A549 (cell line): Measurements from ENCODE around the gene SLC38A2. TPM values are rescaled to one million over a fixed set of nuclear protein-coding genes. Genes with fewer than 3 reads are reported as not detected.

Source experiments
- ATAC-seq, 2 experiments: fragments of 200-7000 bp in 1 of 2; fragments of >200 bp in 1 of 2; cut with Nextera tagmentation in 1 of 2; cut with Tn5 transposase in 1 of 2; 3 replicates each; pipeline versions ENCODE4 v1.8.0 to v1.9.1; 2018 to 2020; ENCODE audit warnings: mild to moderate bottlenecking in 1 of 2, moderate library complexity in 1 of 2
- CTCF ChIA-PET: fragments of 300-600 bp; sonication (Branson Sonifier 250); formaldehyde crosslinking; extraction: SDS; loops from one replicate; lab custom pipeline; 2021; ENCODE audit warnings: antibody characterized with exemption, inconsistent platforms; lab: Yijun Ruan, JAX
- POLR2A ChIA-PET: fragments of 350-600 bp; formaldehyde crosslinking; extraction: SDS; loops from one replicate; lab custom pipeline; 2021; ENCODE audit warnings: antibody characterized with exemption, inconsistent platforms; lab: Yijun Ruan, JAX
- DNase-seq, 2 experiments: peaks; one replicate each; pipeline versions ENCODE4 v3.0.0 to v3.0.0-alpha.2; 2011 to 2016; ENCODE audit warnings: low read depth in 1 of 2, low spot score in 1 of 2
- FAIRE-seq: peaks from 2 replicates; lab custom pipeline; 2011; peaks lifted over from hg19 to GRCh38; lab: Jason Lieb, UNC
- H3K27ac ChIP-seq, 2 experiments: fragments of >200 bp; sonication (Bioruptor Twin); formaldehyde crosslinking; 3 replicates each; pipeline ENCODE4 v1.5.1; 2016 to 2017
- H3K4me1 ChIP-seq: fragments of >200 bp; sonication (Bioruptor Twin); formaldehyde crosslinking; 3 replicates; pipeline ENCODE4 v1.6.1; 2016
- H3K4me2 ChIP-seq: fragments of >200 bp; sonication (Bioruptor Twin); formaldehyde crosslinking; 3 replicates; pipeline ENCODE4 v1.6.1; 2016
- H3K4me3 ChIP-seq: fragments of >200 bp; sonication (Bioruptor Twin); formaldehyde crosslinking; 3 replicates; pipeline ENCODE4 v1.5.1; 2016
- H3K9me3 ChIP-seq: fragments of >200 bp; sonication (Bioruptor Twin); formaldehyde crosslinking; 3 replicates; pipeline ENCODE4 v1.6.1; 2016
- CBX8 ChIP-seq: fragments of 200-600 bp; sonication (generic); IDR thresholded peaks from 2 replicates; pipeline ENCODE4 v1.6.1; 2016
- E2F6 ChIP-seq: IDR thresholded peaks from 2 replicates; pipeline ENCODE4 v1.6.1; 2012; ENCODE audit warnings: low read depth, borderline replicate concordance
- EHF ChIP-seq: fragments of 250-450 bp; sonication (Bioruptor Pico); IDR thresholded peaks from 2 replicates; pipeline ENCODE4 v1.5.0; 2020; ENCODE audit warnings: mild to moderate bottlenecking
- HOXA7 ChIP-seq: fragments of 250-450 bp; sonication (Bioruptor Pico); IDR thresholded peaks from 2 replicates; pipeline ENCODE4 v1.5.0; 2020; ENCODE audit warnings: mild to moderate bottlenecking, moderate library complexity
- JUNB ChIP-seq: fragments of >200 bp; sonication (Bioruptor Twin); formaldehyde crosslinking; IDR thresholded peaks from 2 replicates; pipeline ENCODE4 v1.6.1; 2016
- MAX ChIP-seq: IDR thresholded peaks from 2 replicates; pipeline ENCODE4 v1.6.1; 2012
- MYC ChIP-seq: IDR thresholded peaks from 2 replicates; pipeline ENCODE4 v1.6.1; 2012; ENCODE audit warnings: mild to moderate bottlenecking, inconsistent platforms, low read length, improper control_type of control experiment, borderline replicate concordance
- NFE2L2 ChIP-seq: fragments of 150-350 bp; conservative IDR thresholded peaks from 2 replicates; pipeline ENCODE4 v1.6.1; 2014; ENCODE audit warnings: low read length
- NPAS2 ChIP-seq: fragments of 250-450 bp; sonication (Bioruptor Pico); IDR thresholded peaks from 2 replicates; pipeline ENCODE4 v1.8.0; 2022; ENCODE audit warnings: mild to moderate bottlenecking, moderate library complexity, borderline replicate concordance
- PHF8 ChIP-seq: fragments of 200-600 bp; sonication (generic); IDR thresholded peaks from 2 replicates; pipeline ENCODE4 v1.6.1; 2016; ENCODE audit warnings: low read depth, mild to moderate bottlenecking, antibody characterized with exemption, moderate library complexity, borderline replicate concordance
- POLR2AphosphoS2 ChIP-seq: conservative IDR thresholded peaks from 2 replicates; pipeline ENCODE4 v1.6.1; 2012; ENCODE audit warnings: low read length, improper control_type of control experiment, inconsistent platforms
- RAD21 ChIP-seq, 2 experiments: fragments of >200 bp in 1 of 2; sonication (Bioruptor Twin) in 1 of 2; formaldehyde crosslinking in 1 of 2; IDR thresholded peaks in 1 of 2; conservative IDR thresholded peaks in 1 of 2; 2 replicates in 1 of 2; 3 replicates in 1 of 2; pipeline ENCODE4 v1.6.1; 2012 to 2018; ENCODE audit warnings: inconsistent platforms in 1 of 2
- RCOR1 ChIP-seq: fragments of 150-350 bp; IDR thresholded peaks from 2 replicates; pipeline ENCODE4 v1.6.1; 2014; ENCODE audit warnings: antibody characterized with exemption, low read length, low read depth
- SMC3 ChIP-seq: fragments of >200 bp; sonication (Bioruptor Twin); formaldehyde crosslinking; IDR thresholded peaks from 3 replicates; pipeline ENCODE4 v1.6.1; 2018; ENCODE audit warnings: inconsistent platforms
- SREBF2 ChIP-seq: fragments of 450-650 bp; IDR thresholded peaks from 2 replicates; pipeline ENCODE4 v1.6.1; 2014; ENCODE audit warnings: mild to moderate bottlenecking, moderate library complexity
- TP53 ChIP-seq: fragments of 250-450 bp; sonication (Bioruptor Pico); IDR thresholded peaks from 2 replicates; pipeline ENCODE4 v1.5.0; 2021; ENCODE audit warnings: mild to moderate bottlenecking, moderate library complexity
- WGBS: methylation state at CpG from one replicate; pipeline ENCODE4 v1.1.6; 2017; ENCODE audit errors: missing lambda C conversion rate; 5-methylcytosine and 5-hydroxymethylcytosine counted together
- polyA plus RNA-seq, 4 experiments: library from polyadenylated mRNA; depleted of rRNA in 3 of 4; stranded (reverse); fragments of >200 nt; fragmentation: RNase III in 1 of 4; extraction: RNeasy Plus Mini Kit Qiagen cat#74134 plus additional on column Dnase treatment in 1 of 4; gene quantifications; 2 replicates in 3 of 4; 3 replicates in 1 of 4; pipeline ENCODE4 v1.2.3, GENCODE V29; 2011 to 2017

The SLC38A2 gene
- polyA plus RNA-seq, 2 of the 4 experiments (the other 2 are of a cell fraction), result 187 to 519 TPM

- CTCF ChIA-PET, result interaction anchor here (1.4 kb wide), 1 partner anchor 43 kb away, joined by 5 read pairs; no protein-coding TSS in a partner anchor
These were observed 16.0 kb upstream of the SLC38A2 start for GRCh38 chr12:46388427-46389021.

GRCh38 chr12:46387670-46388069 lies 15.1 kb upstream of the SLC38A2 start:
- FAIRE-seq (no peak), DNase-seq (no peak), ATAC-seq (no peak)
- Histone ChIP-seq H3K9me3 (no peaks in the 10 kb centered on the region), H3K27ac (peak overlapping the region; percentile 93 to 99), H3K4me2 (peak overlapping the region; percentile 97), H3K4me3 (no peak overlapping the region), H3K4me1 (peaks cover 72% of the 10 kb centered on the region)
- WGBS, result 90% methylated on average over 6 of the region's 6 CpGs
- ChIA-PET POLR2A (interaction anchor here (1.4 kb wide), 1 partner anchor 175 kb away, joined by 3 read pairs; no protein-coding TSS in a partner anchor), CTCF (interaction anchor here (0.9 to 1.4 kb wide), 5 partner anchors 10 to 79 kb away, joined by 3 to 5 read pairs (median 3); no protein-coding TSS in a partner anchor)
- TF ChIP-seq MYC (no peak), E2F6 (no peak), MAX (no peak), RCOR1 (no peak), JUNB (no peak)

More at GRCh38 chr12:46388427-46389021, 16.0 kb upstream of the SLC38A2 start:
- Histone ChIP-seq H3K4me3 (no peak overlapping the region), H3K4me1 (peaks cover 72% of the 10 kb centered on the region), H3K27ac (peak overlapping the region; percentile 65 to 93; a peak in 4 of 6 replicates), H3K9me3 (no peaks in the 10 kb centered on the region), H3K4me2 (peak overlapping the region; percentile 5; the same call in 1 of the 3 replicates)
- POLR2A ChIA-PET, result interaction anchor here (1.4 kb wide), 1 partner anchor 175 kb away, joined by 3 read pairs; no protein-coding TSS in a partner anchor
- 83% methylated on average over 3 of the region's 3 CpGs for WGBS
- no peak for DNase-seq
- no peak for ATAC-seq
- no peak for FAIRE-seq
- TF ChIP-seq TP53 (CRISPR knock-in tag), result no peak
- TF ChIP-seq NFE2L2, result no peak
- no peak for TF ChIP-seq NPAS2 (CRISPR knock-in tag)
- no peak for TF ChIP-seq CBX8
- no peak for TF ChIP-seq SMC3
- TF ChIP-seq SREBF2, result no peak
- no peak for TF ChIP-seq RCOR1
- no peak for TF ChIP-seq EHF (CRISPR knock-in tag)
- no peak for TF ChIP-seq PHF8
- TF ChIP-seq, all 56 proteins: peak for 0

GRCh38 chr12:46386877-46387629 lies 14.5 kb upstream of the SLC38A2 start:
- FAIRE-seq (no peak), DNase-seq (peak in 1 of 2 experiments; percentile 47), ATAC-seq (no peak)
- Histone ChIP-seq H3K4me2 (peak overlapping the region; percentile 97), H3K4me1 (peaks cover 78% of the 10 kb centered on the region), H3K9me3 (no peaks in the 10 kb centered on the region), H3K4me3 (0 out of 3 replicates have a peak overlapping the region, but pooled peaks have one; percentile 10), H3K27ac (peak overlapping the region; percentile 93 to 99)
- 44% methylated on average over 7 of the region's 7 CpGs for WGBS
- CTCF ChIA-PET, result interaction anchor here (0.9 to 1.4 kb wide), 6 partner anchors 10 to 248 kb away, joined by 3 to 5 read pairs (median 3); no protein-coding TSS in a partner anchor
- TF ChIP-seq RAD21 (conservative IDR thresholded peaks at IDR 0.05 in 1 of 2, IDR thresholded peaks at IDR 0.05 in 1 of 2) (peak in 1 of 2 experiments; percentile 4; a peak in 1 of 5 replicates), HOXA7 (0 out of 2 replicates have a peak, but pooled peaks have one; percentile 18), POLR2AphosphoS2 (no peak)
- POLR2A ChIA-PET, result interaction anchor here (0.6 to 1.9 kb wide), 7 partner anchors 15 to 176 kb away, joined by 3 to 15 read pairs (median 4); no protein-coding TSS in a partner anchor
